Liver (tissue), 3 donors: ENCODE measurements around the gene TREML2.

Source experiments
- ATF3 ChIP-seq: IDR thresholded peaks from 2 replicates; pipeline ENCODE4 v1.6.1; 2016; ENCODE audit warnings: antibody characterized with exemption
- GABPA ChIP-seq, 2 donors: IDR thresholded peaks in 1 of 2; conservative IDR thresholded peaks in 1 of 2; 2 replicates each; pipeline ENCODE4 v1.6.1; 2016; ENCODE audit warnings: antibody characterized with exemption in 2 of 2, mild to moderate bottlenecking in 1 of 2, moderate library complexity in 1 of 2
- HNF4A ChIP-seq, 2 donors: conservative IDR thresholded peaks; 2 replicates each; pipeline ENCODE4 v1.6.1; 2016; ENCODE audit warnings: antibody characterized with exemption in 2 of 2, mild to moderate bottlenecking in 2 of 2
- JUND ChIP-seq, 2 donors: IDR thresholded peaks; 2 replicates each; pipeline ENCODE4 v1.6.1; 2016; ENCODE audit warnings: antibody characterized with exemption in 2 of 2
- MAX ChIP-seq: IDR thresholded peaks from 2 replicates; pipeline ENCODE4 v1.6.1; 2016; ENCODE audit warnings: antibody characterized with exemption
- NR2F2 ChIP-seq: IDR thresholded peaks from 2 replicates; pipeline ENCODE4 v1.6.1; 2016; ENCODE audit warnings: antibody characterized with exemption
- RAD21 ChIP-seq, 2 donors: IDR thresholded peaks; 2 replicates each; pipeline ENCODE4 v1.6.1; 2016; ENCODE audit warnings: antibody characterized with exemption in 2 of 2, mild to moderate bottlenecking in 2 of 2
- SP1 ChIP-seq: IDR thresholded peaks from 2 replicates; pipeline ENCODE4 v1.6.1; 2018; ENCODE audit warnings: antibody characterized with exemption, mild to moderate bottlenecking
- TAF1 ChIP-seq: conservative IDR thresholded peaks from 2 replicates; pipeline ENCODE4 v1.6.1; 2016; ENCODE audit warnings: antibody characterized with exemption, mild to moderate bottlenecking
- YY1 ChIP-seq: IDR thresholded peaks from 2 replicates; pipeline ENCODE4 v1.6.1; 2016; ENCODE audit warnings: antibody characterized with exemption, mild to moderate bottlenecking
- TF ChIP-seq, protein P1 (sequence below): fragments of 150-350 bp; IDR thresholded peaks from 2 replicates; pipeline ENCODE4 v1.5.1; 2017; ENCODE audit warnings: improper control_type of control experiment, low read depth, low read length; ENCODE audit not compliant: missing input control
- donor health status: healthy.
- donor health status: healthy.

DNA sequence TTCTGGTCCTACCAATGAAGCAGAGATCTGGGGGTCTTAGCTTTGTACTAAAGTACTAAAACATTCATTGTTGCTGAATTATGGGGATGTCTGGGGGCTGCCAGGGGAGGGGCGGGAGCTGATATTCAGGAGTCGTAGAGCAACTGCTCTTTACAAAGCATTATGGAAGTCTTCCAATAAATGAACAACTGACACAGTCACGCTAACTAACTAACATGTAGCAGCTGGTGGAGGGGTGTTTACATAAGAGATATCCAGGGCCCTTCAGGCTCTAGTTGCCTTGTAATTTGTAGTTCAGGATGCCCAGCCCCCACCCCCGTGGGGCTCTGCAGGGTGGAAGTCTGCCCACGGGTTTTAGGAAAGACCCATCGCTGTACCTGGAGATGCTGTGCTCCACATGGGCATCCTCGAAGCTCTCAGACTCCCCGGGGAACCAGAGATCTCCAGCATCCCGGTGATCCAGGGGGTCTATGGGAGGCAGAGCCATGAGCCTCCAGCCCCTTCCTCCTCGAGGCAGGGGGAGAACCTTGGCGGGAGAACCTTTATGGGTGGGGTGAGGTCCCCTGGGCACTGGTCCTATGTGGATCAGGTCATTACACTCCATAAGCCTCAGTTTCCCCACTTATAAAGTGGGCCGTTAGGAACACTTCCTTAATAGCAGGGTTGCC is 41.4 kb downstream of the TREML2 start:
- TF ChIP-seq, protein P1, sequence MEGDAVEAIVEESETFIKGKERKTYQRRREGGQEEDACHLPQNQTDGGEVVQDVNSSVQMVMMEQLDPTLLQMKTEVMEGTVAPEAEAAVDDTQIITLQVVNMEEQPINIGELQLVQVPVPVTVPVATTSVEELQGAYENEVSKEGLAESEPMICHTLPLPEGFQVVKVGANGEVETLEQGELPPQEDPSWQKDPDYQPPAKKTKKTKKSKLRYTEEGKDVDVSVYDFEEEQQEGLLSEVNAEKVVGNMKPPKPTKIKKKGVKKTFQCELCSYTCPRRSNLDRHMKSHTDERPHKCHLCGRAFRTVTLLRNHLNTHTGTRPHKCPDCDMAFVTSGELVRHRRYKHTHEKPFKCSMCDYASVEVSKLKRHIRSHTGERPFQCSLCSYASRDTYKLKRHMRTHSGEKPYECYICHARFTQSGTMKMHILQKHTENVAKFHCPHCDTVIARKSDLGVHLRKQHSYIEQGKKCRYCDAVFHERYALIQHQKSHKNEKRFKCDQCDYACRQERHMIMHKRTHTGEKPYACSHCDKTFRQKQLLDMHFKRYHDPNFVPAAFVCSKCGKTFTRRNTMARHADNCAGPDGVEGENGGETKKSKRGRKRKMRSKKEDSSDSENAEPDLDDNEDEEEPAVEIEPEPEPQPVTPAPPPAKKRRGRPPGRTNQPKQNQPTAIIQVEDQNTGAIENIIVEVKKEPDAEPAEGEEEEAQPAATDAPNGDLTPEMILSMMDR = no peak
- TF ChIP-seq HNF4A (conservative IDR thresholded peaks at IDR 0.05) (no peak), GABPA (IDR thresholded peaks at IDR 0.05 in 1 of 2, conservative IDR thresholded peaks at IDR 0.05 in 1 of 2) (no peak), TAF1 (no peak), SP1 (no peak), ATF3 (no peak), RAD21 (IDR thresholded peaks at IDR 0.05) (no peak), JUND (IDR thresholded peaks at IDR 0.05) (no peak), NR2F2 (no peak), MAX (no peak), YY1 (no peak)
